ENCODE data around the gene NOXO1. TPM values are rescaled to one million over a fixed set of nuclear protein-coding genes. Genes with fewer than 3 reads are reported as not detected.

The NOXO1 gene
- total RNA-seq, 6 experiments from 2014 or later, result 0.28 to 0.46 (median 0.45) TPM; not detected in 3

DNA sequence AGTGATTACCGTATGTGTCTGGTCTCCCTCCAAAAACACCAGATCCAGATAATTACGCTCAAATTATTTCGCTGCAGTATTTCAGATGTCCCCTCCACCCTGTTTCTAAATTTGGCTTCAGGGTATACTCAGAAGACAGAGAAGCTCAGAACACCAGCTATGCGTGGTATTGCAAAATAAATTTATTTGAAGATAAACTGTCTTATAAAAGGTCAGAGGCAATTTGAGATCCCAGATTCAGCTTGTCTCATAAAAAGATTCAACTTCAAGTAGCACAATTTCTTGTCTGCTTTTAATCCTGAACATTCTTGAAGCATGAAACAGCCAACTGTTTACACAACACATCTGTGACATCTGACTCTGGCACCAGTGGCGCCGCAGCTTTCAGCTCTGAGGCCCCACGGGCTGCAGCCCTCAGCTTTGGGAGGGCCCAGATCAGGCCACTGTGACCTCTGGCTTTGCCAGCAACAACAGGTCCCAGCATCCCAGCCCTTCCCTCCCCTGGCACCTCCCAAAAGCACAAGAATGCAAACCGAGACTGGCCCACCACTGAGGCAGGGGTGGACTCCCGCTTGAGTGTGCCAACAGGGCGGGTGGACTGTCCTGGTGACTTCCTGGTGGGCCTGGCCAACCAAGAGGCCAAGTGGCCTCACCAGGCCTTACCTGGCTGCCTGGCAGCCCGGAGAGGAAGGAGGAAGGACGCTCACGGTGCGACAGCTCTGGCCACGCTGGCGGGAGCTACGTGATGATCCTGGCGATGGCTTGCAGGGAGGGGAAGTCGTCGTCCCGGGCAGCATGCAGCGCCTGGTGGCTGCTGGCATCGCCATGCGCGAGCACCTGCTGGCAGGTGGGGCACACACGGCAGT, 16.5 kb upstream of the NOXO1 start:
- Mint-ChIP-seq H3K36me3 (ENCODE audit: low read depth) (peaks cover 10% of the 10 kb centered on the region; the same call in 1 of the 2 replicates), H3K4me1 (ENCODE audit: low read depth) (peaks cover 14% of the 10 kb centered on the region; the same call in 1 of the 2 replicates), H3K4me3 (no peak overlapping the region), H3K9me3 (no peaks in the 10 kb centered on the region), H3K27ac (no peak overlapping the region; the same call in 1 of the 2 replicates), H3K27me3 (ENCODE audit: insufficient read depth) (no peaks in the 10 kb centered on the region)
- DNase-seq, result no peak
- TF ChIP-seq, protein P1, sequence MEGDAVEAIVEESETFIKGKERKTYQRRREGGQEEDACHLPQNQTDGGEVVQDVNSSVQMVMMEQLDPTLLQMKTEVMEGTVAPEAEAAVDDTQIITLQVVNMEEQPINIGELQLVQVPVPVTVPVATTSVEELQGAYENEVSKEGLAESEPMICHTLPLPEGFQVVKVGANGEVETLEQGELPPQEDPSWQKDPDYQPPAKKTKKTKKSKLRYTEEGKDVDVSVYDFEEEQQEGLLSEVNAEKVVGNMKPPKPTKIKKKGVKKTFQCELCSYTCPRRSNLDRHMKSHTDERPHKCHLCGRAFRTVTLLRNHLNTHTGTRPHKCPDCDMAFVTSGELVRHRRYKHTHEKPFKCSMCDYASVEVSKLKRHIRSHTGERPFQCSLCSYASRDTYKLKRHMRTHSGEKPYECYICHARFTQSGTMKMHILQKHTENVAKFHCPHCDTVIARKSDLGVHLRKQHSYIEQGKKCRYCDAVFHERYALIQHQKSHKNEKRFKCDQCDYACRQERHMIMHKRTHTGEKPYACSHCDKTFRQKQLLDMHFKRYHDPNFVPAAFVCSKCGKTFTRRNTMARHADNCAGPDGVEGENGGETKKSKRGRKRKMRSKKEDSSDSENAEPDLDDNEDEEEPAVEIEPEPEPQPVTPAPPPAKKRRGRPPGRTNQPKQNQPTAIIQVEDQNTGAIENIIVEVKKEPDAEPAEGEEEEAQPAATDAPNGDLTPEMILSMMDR (IDR thresholded peaks at IDR 0.05), result no peak

DNA sequence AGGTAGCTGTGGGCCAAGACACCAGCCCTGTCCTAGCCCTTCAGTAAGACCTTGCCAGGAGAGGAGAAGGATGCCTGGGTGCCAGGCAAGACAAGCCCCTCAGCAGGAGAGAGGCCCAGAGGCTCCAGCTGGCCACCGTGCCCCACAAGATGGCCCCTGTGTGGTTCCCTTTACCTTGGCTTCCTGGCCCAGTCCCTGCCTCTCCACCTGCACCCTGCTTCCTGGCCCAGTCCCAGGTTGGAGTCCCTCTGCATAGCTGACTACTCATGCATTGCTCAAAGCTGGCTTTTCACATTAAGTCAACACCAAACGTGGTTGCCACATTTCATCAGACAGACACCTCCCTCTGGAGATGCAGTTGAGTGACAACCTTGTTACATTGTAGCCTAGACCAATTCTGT, 12.5 kb upstream of the NOXO1 start:
- peaks cover 10% of the 10 kb centered on the region; the same call in 1 of the 2 replicates for H3K36me3 Mint-ChIP-seq (ENCODE audit: low read depth)
- peaks cover 14% of the 10 kb centered on the region; the same call in 1 of the 2 replicates for H3K4me1 Mint-ChIP-seq (ENCODE audit: low read depth)
- H3K4me3 Mint-ChIP-seq, result no peak overlapping the region
- peak; percentile 6 for DNase-seq
- no peak overlapping the region for H3K27ac Mint-ChIP-seq
- TF ChIP-seq, protein P1 (IDR thresholded peaks at IDR 0.05), result no peak
- H3K27me3 Mint-ChIP-seq (ENCODE audit: insufficient read depth), result peaks cover 10% of the 10 kb centered on the region; the same call in 1 of the 2 replicates
- H3K9me3 Mint-ChIP-seq, result no peaks in the 10 kb centered on the region

DNA sequence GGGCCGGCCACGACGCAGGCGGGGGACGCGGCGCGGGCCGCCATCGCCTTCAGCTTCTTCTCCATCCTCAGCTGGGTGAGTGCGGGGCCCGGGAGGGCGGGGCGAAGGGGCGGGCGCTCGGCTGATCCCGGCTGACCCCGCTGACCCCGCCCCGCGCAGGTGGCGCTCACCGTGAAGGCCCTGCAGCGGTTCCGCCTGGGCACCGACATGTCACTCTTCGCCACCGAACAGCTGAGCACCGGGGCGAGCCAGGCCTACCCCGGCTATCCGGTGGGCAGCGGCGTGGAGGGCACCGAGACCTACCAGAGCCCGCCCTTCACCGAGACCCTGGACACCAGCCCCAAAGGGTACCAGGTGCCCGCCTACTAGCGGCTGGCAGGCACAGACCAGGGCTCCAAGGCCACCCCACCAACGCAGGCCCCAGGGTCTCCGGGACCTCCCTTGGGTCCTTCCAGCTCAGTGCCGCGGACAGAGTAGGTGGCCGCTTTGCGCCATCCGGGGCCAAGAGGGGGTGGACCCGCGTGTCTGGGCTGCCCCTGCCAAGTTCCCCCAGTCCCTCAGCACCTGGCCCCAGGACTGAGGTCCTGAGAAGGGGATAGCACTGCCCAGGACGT, 11.5 kb upstream of the NOXO1 start:
- Mint-ChIP-seq H3K4me3 (no peak overlapping the region), H3K36me3 (ENCODE audit: low read depth) (peaks cover 5% of the 10 kb centered on the region; the same call in 1 of the 2 replicates), H3K4me1 (ENCODE audit: low read depth) (peaks cover 8% of the 10 kb centered on the region; the same call in 1 of the 2 replicates), H3K9me3 (no peaks in the 10 kb centered on the region), H3K27ac (no peak overlapping the region), H3K27me3 (ENCODE audit: insufficient read depth) (peaks cover 10% of the 10 kb centered on the region; the same call in 1 of the 2 replicates)
- TF ChIP-seq, protein P1 (IDR thresholded peaks at IDR 0.05), result no peak
- DNase-seq, result no peak

DNA sequence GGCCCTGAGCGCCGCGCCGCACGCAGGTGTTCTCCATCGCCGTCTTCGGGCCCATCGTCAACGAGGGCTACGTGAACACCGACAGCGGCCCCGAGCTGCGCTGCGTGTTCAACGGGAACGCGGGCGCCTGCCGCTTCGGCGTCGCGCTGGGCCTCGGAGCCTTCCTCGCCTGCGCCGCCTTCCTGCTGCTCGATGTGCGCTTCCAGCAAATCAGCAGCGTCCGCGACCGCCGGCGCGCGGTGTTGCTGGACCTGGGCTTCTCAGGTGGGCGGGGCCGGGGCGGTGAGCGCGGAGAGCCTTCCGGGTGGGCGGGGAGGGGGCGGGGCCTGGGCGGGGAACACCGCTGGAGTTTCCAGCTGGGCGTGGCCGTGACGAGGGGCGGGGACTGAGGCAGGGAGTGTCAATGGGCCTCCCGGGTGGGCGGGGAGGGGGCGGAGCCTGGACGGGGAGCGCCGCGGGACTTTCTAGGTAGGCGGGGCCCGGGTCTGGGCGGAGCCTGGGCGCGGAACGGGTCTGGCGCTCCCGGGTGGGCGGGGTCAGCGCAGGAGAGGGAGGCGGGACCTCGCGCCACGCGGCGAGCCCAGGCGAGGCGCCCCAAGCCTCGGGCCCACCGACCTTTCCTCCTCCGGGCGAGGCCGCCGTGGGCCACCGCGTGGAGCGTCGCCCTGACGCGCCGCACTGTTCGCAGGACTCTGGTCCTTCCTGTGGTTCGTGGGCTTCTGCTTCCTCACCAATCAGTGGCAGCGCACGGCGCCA, 10.9 kb upstream of the NOXO1 start:
- TF ChIP-seq, protein P1 (IDR thresholded peaks at IDR 0.05), result no peak
- Mint-ChIP-seq H3K27me3 (ENCODE audit: insufficient read depth) (peaks cover 10% of the 10 kb centered on the region; the same call in 1 of the 2 replicates), H3K4me1 (ENCODE audit: low read depth) (peaks cover 1% of the 10 kb centered on the region; the same call in 1 of the 2 replicates), H3K9me3 (no peaks in the 10 kb centered on the region), H3K27ac (no peak overlapping the region), H3K36me3 (ENCODE audit: low read depth) (peaks cover 5% of the 10 kb centered on the region; the same call in 1 of the 2 replicates), H3K4me3 (no peak overlapping the region)
- peak; percentile 66 for DNase-seq

DNA sequence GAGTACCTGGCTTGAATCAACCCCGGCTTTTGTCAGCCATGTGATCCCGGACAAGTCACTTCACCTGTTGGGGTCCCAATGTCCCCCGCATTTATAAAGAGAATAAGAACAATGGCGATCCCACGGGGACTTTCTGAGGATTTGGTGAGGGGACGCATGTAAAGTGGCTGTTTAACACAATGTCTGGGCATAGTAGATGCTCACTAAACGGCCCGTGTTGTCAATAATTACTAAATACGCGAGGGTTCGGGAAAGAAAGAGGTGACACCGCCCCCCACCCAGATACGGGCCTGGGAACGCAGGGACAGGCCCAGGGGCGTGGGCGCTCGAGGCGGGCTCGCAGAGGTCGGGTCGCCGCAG, 10.3 kb upstream of the NOXO1 start:
- Mint-ChIP-seq H3K27ac (no peak overlapping the region), H3K36me3 (ENCODE audit: low read depth) (peaks cover 7% of the 10 kb centered on the region; the same call in 1 of the 2 replicates), H3K4me3 (no peak overlapping the region), H3K9me3 (no peaks in the 10 kb centered on the region), H3K27me3 (ENCODE audit: insufficient read depth) (peaks cover 10% of the 10 kb centered on the region; the same call in 1 of the 2 replicates), H3K4me1 (ENCODE audit: low read depth) (no peaks in the 10 kb centered on the region)
- TF ChIP-seq, protein P1 (IDR thresholded peaks at IDR 0.05), result no peak
- DNase-seq, result no peak

All from HFFc6 (cell line).